Head of caudate nucleus (tissue), 42 donors: ENCODE results near the gene FAIM2.
A peak's percentile ranks its signal among the peaks of the same experiment; 100 is the strongest.

ENCODE experiments used
- DNase-seq, 42 donors: peaks; one replicate each; pipeline versions ENCODE4 v3.0.0 to v3.0.0-alpha.2; 2020 to 2021; ENCODE audit warnings: mixed read lengths in 7 of 42
- intact Hi-C: fragments of 100-400 bp; cut with DNase I; formaldehyde crosslinking; loops from one replicate; pipeline ENCODE4 v1.15.0; 2022

The FAIM2 gene

DNA sequence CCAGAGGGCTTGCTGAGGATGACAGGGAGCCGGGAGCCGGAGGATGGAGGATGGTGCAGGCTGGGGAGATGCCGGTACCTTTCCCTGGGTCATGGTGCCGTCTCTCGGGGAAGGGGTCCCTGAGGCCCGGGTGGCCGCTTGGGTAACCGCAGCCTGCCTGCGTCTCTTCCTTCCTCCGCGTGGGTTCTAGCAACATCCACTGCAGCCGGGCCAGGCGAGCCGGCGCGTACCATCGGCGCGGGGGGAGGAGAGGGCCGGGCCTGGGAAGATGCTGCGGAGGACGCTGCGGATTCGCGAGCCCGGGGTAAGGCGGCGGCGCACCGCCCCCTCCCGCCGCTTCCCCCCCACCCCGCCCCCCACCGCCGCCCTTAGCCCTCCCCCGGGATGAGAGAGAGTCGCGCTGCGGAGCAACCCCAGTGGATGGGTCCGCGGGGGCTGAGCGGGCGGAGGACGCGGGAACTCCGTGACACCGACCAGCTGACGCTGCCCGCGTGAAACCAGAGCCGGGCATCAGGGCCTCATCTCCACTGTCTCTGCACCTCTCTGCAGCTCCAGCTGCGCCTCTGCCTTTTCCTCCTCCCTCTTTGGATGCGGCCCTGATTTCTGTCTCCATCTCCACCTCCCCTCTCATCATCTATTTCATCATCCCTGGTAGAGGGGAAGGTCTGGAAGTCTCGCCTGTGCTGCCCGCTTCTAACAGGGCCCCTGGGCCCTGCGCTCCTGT is at the start of gene FAIM2:
Gene FAIM2 (minus strand): TSS at position 201 of the 724 bp plus-strand sequence. CDS start 108 bp downstream, at position 93.
- peak; percentile 77 to 96 (median 92) for DNase-seq
- intact Hi-C loops: no loop called here

DNA sequence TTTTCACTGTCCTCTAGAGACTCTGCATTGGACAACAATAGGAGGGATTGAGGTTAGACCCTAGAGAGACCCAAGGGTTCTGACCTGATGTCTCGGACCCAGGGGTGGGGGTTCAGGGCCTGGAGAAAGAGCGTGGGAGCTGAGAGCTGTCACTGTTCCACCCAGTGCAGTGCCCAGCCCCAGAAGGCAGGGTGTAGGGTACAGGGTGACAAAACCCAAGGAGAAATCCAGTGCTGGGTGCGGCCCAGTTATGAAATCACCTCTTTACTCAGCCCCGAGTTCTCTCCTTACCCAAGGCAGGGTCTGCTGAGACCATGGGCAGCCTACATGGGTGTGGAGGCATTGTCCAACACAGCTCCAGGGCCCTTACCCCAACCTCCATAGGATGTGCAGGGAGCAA is 49.5 kb upstream of the FAIM2 start:
- intact Hi-C loops: no loop called here

DNA sequence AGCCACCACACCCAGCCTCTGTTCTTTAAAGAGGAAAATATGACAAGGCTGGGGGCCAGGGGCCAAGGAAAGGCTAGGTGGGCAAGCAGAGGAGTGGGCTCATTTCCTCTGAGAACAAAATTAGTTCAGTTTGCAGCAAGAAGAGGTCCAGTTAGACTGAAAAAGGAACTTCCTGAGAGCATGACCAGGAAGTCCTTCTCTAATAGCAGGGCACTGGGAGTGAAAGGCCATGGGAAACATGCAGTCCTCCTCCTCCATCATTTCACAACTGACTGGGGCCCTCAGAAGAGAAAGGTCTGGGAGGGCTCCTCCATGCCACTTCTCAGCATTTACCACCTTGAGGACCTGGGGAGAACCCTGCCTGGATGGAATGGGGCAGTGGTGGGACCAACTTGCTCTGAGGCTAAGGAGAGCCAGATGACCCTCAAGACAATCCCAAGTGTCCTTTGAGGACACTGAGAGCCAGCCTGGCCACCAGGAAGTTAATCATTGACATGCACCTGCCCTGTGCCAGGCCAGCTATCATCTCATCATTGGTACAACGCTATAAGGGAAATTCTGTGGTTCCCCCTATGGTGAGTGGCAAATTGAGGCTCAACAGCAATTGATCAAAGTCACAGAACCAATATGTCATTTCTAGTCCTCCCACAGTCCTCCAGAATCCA is 48.8 kb upstream of the FAIM2 start:
- no peak for DNase-seq
- intact Hi-C loops: no loop called here

More for the DNA sequence above, 49.5 kb upstream of the FAIM2 start:
- no peak for DNase-seq

DNA sequence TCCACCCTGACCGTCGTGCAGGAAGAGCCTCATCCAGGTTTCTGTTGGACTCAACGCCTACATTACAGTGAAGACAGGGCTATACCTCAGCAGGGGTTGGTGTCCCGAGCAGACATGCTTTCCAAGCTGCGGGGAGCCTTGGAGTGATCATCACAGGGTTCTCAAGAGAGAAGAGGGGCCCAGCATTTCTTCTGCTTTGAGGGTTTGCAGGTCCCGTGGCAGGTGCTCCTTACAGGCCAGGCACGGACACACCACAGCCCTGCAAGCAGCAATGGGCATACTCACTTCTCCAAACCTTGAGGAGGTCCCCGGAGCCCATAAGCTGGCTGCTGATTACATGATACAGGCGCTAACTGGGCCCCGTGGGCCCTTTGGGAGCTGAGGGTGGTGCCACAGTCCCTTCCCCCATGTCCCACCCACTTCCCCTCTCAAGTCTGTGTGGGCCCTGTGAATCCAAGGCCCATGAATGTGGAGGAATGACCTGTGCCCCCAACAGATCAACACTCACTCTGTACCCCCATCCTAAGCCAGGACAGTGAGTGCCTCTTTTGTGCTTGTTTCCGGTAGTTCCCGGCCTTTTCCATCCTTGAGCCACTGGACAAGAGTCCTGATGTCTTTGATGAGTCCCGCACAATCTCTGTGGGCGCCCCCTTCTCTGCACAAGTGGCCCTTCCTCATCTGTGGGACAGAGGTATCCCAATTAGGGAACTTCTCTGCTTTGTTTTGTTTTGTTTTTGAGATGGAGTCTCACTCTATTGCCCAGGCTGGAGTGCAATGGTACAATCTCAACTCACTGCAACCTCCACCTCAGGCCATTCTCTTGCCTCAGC is 47.9 kb upstream of the FAIM2 start:
- DNase-seq: peak in 1 of 42 donors; percentile 3
- intact Hi-C loops: no loop called here

DNA sequence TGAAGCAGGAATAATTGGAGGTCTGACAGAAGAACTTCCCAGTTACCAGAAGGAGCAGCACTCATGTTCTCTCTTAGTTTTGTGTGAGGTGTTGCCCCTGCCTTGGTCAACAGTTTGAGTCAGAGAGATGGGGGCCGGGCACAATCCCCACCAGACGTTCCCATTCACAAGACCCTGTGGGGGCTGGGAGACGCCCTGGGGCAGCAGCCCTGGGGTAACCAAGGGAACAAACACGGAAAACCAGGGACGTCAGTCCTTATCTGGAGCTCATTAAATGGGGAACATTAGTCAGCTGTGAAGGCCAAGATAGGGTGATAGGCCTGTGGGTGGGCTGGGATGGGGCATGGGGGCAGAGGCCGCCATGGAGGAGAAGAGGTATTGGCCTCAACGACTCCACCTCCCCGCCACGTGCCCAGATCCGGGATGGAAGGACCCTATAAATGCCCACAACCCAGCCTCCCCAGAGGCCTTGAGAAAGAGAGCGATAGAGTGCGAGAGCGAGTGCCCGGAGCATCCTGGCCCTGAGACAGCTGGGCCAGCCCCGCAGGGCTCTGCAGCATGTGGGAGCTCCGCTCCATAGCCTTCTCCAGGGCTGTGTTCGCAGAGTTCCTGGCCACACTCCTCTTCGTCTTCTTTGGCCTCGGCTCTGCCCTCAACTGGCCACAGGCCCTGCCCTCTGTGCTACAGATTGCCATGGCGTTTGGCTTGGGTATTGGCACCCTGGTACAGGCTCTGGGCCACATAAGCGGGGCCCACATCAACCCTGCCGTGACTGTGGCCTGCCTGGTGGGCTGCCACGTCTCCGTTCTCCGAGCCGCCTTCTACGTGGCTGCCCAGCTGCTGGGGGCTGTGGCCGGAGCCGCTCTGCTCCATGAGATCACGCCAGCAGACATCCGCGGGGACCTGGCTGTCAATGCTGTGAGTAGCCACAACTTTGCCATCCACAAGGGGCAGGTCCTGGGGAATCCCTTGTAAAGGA is 46.9 kb upstream of the FAIM2 start, which contains the start of gene AQP2:
Gene AQP2 (plus strand): TSS at position 465 of the 979 bp plus-strand sequence. CDS start 94 bp downstream, at position 559.
- no peak for DNase-seq
- intact Hi-C loops: no loop called here

DNA sequence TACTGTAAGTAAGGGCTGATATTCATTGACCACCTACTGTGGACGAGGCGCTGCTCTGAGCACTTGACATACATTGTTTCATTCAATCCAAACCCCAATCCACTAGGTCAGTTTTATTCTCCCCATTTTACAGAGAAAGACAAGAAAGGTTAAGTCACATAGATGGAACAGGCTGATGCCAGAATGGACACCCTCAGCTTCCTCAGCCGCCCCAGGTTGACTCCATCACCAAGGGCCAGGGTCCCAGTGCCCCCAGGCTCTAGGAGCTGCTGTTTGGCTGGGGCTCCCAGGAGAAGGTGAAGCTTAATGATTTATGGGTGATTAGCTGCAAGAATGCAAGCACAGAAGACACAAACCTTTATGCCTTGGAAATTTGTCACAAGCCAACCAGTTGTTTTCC is 46.2 kb upstream of the FAIM2 start:
- intact Hi-C loops: no loop called here
- no peak for DNase-seq

DNA sequence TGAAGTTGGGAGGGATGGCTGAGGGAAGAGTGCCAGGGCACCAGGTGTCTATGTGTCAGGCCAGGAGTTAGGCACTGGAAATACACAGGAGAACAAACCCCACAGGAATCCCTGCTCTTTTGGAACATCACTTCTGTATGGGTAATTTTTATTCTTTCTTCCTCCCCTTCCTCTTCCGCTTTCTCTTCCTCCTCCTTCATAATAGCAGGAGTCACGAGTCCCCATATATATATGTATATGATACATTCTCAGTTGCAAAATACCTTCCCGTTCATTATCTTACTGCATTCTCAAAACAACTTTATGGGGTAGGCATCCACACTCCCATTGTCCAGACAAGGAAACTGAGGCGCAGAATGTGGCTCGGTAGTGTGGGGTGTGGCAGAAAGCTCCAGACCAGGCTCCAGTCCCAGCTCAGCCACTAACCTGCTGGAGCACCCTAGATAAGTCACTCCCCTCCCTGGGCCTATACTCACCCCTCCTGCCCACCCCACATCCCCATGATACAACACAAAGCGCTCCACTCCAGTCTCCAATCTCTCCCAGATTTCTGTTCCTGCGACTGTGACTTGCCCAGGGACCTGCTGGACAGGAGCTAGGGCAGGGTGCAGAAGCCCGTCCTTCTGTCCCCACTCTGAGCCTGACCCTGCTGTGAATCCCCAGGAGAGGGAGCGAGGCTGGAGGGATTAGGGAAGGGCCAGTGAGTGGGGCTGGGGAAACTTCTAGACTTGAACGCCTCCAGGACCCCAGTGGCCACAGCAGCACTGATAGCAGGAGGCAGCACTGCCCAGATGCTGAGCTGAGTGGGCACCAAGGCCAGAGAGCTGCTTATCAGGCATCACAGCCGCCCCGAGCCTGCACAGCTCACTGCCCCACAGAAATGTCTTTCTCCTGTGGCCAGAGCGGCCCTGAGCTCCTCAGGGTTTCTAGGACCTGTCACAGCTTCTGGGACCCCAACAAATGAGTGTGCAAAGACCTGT is 45.5 kb upstream of the FAIM2 start:
- intact Hi-C loops: no loop called here
- peak in 1 of 42 donors; percentile 24 for DNase-seq

DNA sequence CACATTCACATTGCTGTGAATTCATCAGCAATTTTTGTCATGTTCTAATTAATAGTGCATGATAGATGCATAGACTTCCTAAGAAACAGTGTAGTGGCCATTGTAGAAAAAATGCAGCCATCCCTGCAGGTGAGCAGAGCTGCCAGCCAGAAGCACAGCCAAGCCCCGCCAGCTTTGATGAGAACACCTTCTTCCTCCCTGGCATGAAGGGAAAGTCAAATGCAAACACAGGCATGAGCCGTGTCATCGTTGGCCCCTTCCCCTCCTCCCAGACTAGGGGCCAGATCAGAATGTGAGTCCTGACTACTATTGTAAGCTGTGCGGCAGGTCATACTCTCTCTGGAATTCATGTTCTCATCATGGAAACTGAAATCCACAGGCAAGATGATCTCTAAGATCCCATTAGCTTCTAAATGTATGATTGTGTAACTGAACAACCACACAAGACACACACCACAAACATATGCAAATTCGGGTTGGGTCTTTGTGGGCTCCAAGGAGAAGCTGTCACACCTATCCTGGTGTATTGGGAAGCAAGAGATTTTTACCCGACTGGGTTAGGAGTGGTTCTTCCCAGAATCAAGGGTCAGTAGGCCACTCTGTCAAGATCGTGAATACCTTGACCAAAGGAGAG is 44.0 kb upstream of the FAIM2 start:
- intact Hi-C loops: no loop called here
- DNase-seq: no peak

DNA sequence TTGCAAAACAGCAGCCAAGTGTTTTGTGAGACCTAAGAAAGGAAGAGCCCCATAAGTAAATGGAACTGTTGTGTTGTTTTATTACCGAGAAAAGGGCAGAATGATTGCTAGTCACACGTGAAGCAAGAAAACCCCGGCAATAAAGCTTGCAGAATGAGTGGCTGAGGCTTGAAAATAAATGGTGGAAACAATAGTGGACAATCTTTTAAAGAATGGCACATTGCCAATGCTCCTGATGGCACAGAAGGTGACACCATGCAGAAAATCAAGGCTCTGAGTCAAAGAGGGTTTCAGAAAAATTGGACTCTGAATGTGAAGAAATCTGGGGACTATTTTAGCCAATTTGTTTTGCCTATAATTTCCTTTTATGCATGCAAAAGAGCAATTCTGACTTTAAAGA is 42.8 kb upstream of the FAIM2 start:
- DNase-seq: no peak
- intact Hi-C loops: no loop called here

DNA sequence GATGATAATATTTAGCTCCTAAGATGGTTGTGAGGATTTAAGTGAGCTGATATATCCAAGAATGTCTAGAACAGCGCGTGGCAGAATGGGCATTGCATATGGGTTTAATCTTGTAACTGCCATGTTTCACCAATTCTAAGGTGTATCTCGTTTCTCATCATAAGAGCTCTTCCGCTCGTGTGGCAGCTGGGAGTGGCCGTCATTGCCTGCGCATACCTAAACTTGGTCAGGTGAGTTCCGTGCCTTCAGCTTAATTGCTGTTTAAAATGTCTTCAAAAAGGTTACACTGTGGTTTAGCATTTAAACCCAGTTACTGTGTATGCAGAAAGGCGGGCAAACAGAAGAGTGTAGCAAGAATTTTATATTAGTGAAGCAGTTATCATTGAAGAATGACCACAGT is 42.4 kb upstream of the FAIM2 start:
- no peak for DNase-seq
- intact Hi-C loops: no loop called here

DNA sequence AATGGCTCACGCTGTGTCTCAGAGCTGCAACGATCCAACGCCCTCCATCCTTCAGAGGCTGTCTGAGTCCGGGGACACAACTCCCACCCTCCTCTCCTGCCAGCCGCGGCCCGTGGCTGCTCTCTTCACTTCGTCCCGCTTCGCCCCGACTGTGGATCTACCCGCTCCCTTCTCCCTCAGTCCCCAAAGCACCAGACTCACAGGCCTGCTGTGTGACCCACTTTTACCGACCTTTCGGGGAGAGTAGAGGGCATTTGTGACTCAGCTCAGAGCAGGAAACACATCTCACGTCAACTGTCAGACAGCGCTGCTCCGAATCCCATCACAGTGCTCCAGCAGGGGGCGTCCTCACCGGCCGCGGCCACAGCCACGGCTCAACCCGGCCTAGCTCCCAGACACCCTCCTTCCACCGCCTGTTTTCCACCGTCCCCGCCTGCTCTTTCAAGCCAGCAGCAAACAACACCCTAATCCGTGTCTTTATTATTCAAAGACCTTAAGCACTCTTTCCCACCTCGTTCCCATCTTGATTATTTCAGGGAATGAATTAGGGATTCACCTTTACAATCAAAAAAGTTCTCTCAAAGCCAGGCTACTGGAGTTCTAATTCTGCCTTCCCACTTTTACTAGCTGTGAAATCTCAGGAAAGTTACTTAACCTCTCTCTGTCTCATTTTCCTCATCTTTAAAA is 41.8 kb upstream of the FAIM2 start:
- intact Hi-C loops: no loop called here
- DNase-seq: peak; percentile 65 to 95 (median 87)

DNA sequence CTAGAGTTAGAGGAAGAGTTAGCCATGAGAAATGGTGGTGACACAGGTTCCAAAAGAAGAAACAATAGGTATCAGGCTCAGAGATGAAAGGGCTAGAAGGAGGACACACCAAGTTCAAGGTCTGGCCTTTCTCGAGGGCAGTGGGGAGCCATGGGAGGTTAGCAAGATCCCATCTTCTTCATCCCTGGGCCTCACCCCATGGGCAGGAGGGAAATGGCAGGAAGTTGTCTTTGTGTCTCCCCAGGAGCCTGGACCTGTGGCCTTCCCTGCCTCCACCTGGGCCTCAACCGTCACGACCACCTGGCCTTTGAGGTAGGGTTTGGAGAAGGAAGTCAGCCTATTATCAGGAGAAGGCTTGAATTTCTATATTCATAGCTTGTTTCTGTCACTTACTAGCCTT is 41.0 kb upstream of the FAIM2 start:
- DNase-seq: no peak
- intact Hi-C loops: no loop called here

DNA sequence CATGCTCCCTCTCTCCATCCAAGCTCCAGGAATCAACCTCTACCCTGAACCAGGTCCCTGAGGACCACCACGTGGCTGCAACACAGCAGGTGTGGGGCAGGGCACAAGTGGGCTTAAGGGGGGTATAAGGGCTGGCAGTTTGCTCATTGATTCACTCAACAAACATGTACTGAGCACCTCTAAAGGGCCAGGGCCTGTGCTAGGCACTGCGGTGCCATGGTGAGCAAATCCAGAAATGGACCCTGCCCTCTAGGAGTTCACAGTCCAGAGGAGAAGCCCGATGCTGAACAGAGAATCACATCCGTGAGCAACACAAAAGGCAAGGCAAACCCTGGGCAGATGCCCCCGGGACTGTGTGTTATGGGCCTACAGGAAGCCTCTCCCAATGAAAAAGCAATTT is 40.3 kb upstream of the FAIM2 start:
- DNase-seq: no peak
- intact Hi-C loops: no loop called here

DNA sequence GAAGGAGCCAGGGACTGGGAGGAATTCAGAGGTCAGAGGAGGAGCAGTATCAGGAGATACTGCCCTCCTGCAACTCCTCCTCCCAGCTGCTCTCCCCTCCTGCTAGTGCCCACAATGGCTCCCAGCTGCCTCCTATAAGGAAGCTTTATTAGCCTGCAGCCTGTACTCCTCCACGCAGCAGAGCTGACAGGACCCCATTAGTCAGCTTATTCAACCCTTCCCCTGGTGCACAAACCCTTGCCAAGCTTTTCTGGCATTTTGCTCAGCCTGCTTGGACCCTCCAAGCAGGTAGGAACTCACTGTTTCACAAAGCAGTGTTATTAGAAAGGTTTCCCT is 39.9 kb upstream of the FAIM2 start:
- DNase-seq: no peak
- intact Hi-C loops: no loop called here

DNA sequence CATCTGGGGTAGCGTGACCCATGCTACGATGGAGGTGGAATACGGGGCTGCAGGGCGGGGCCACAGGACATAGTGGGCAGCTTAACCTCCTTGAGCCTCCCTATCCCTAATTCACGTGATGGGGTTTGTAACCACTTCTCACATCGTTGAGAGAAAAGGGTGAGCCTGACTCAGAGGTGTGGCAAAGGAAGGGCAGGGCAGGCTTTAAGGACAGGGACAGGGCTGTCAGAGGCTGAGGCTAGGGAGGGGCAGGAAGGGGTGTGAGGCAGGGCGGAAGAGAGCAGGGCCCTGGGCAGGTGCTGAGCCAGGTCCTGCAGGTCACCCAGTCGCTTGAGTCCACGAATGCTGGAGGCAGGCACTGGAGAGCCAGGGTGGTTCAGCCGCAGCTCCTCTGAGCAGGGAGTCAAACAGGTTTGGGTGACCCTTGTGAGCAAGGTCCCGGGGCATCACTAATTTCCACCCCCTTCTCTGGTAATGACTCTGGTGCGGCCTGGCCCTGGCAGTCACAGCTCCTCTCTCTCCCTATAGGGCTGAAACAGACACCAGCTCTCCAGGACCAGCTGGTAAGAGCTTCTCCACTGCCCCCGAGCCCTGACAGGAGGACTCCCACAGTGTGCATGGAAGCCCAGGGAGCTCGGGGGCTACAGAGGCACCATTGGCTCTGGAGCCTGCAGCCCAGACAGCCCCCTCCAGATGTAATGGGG is 39.4 kb upstream of the FAIM2 start:
- DNase-seq: no peak
- intact Hi-C loops: no loop called here

DNA sequence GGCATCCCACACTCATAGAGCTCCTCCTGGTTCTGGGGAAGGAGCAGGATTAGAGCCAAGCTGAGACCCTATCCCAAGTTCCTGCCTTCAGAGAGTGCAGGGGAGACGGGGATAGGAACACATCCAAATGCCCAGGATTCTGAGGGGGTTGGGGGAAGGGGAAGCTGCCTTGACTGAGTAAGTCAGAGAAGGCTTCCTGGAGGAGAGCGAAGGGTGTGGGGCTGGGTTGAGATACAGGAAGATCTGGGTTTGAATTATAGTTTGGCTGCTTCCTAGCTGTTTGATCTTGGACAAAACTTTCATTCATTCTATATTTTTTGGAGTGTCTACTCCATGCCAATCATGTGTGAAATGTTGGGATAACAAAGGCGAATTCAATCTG is 38.8 kb upstream of the FAIM2 start:
- DNase-seq: no peak
- intact Hi-C loops: no loop called here
